ENCODE data around the gene PRMT3. TPM values are rescaled to one million over a fixed set of nuclear protein-coding genes. Genes with fewer than 3 reads are reported as not detected.

PRMT3 gene
- total RNA-seq, 1 donor from 2014 or later = 17.7 TPM

DNA sequence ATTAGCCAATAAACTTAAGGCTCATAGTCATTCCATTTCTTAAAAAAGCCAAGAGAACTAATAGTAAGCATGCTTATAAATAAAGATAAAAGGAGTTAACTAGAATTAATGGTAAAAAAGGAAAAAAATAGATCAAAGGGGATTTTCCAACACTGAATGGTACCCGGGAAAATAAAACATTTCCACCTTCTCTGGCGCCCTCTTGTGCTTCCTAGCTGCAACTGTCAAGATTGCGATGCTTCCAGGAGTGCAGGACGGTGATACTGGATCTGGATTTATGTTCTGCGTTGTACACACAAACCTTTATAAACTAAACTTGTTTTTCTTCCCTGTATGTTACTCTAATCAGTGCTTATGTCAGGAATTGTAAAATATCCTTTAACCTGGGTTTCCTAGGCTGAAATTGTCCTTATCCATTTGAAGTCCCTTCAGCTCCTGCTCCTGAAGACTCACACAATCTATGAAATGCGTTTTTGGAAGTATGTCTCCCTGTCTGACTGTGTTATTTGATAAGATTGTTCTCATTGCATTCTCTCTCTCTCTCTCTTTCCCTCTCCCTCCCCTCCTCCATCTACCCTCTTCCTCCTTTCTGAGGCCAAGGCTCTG, 33.6 kb upstream of the PRMT3 start:
- Histone ChIP-seq H3K4me3 (no peak overlapping the region), H3K27ac (no peak overlapping the region), H3K36me3 (no peaks in the 10 kb centered on the region), H3K9me3 (no peaks in the 10 kb centered on the region), H3K4me1 (no peaks in the 10 kb centered on the region), H3K27me3 (no peaks in the 10 kb centered on the region)
- no peak for TF ChIP-seq POLR2A (IDR thresholded peaks at IDR 0.05)
- TF ChIP-seq, protein P1, sequence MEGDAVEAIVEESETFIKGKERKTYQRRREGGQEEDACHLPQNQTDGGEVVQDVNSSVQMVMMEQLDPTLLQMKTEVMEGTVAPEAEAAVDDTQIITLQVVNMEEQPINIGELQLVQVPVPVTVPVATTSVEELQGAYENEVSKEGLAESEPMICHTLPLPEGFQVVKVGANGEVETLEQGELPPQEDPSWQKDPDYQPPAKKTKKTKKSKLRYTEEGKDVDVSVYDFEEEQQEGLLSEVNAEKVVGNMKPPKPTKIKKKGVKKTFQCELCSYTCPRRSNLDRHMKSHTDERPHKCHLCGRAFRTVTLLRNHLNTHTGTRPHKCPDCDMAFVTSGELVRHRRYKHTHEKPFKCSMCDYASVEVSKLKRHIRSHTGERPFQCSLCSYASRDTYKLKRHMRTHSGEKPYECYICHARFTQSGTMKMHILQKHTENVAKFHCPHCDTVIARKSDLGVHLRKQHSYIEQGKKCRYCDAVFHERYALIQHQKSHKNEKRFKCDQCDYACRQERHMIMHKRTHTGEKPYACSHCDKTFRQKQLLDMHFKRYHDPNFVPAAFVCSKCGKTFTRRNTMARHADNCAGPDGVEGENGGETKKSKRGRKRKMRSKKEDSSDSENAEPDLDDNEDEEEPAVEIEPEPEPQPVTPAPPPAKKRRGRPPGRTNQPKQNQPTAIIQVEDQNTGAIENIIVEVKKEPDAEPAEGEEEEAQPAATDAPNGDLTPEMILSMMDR (IDR thresholded peaks at IDR 0.05) = peak in 2 of 3 experiments; percentile 45 to 55
- no peak for DNase-seq (ENCODE audit: extremely low spot score in 2 of 2)
- intact Hi-C loops (cut with DNase I) = no loop called here

DNA sequence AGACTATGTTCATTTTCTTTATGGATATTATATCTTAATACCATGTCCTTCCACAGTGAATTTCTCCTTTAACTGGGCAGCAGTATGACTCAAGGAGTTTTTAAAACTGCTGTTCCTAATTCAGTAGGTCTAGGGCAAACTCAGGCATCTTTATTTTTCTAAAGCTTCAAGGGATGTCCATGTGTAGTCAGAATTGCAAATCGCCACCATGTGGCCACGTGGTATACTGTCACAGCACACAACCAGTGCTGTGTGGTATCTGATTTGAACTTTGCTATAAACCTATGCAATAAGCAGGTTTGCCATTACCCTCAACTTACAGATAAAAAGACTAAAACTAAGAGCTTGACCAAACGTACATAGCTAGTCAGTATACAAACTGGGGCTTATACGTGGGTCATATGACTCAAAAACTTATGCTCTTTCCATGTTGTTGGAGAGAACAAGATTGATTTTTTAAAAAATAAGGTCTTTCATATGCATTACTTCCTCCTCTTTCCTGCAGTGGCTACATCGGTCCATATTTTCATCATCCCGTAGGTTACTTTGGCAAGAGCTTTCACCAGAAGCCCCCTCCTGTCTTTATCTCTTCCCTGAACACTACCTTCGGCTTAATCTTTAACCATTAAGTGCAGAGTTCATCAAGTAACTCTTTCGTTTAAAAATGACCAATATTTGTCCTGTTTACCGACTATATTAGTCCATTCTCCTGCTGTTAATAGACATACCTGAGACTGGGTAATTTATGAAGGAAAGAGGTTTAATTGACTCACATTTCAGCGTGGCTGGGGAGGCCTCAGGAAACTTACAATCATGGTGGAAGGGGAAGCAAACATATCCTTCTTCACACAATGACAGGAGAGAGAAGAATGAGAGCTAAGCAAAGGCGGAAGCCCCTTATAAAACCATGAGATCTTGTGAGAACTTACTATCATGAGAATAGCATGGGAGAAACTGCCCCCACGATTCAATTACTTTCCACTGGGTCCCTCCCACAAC, 32.0 kb upstream of the PRMT3 start:
- intact Hi-C loops (cut with DNase I) = no loop called here
- TF ChIP-seq POLR2AphosphoS5 (IDR thresholded peaks at IDR 0.05; ENCODE audit: insufficient read depth in 1 of 2, low read depth in 1 of 2) = no peak
- TF ChIP-seq POLR2A (IDR thresholded peaks at IDR 0.05) = no peak
- TF ChIP-seq, protein P1 (IDR thresholded peaks at IDR 0.05) = peak in 2 of 3 experiments; percentile 13 to 17
- Histone ChIP-seq H3K4me3 (no peak overlapping the region), H3K27ac (no peak overlapping the region), H3K4me1 (no peaks in the 10 kb centered on the region), H3K9me3 (no peaks in the 10 kb centered on the region), H3K27me3 (no peaks in the 10 kb centered on the region), H3K36me3 (no peaks in the 10 kb centered on the region)
- DNase-seq (ENCODE audit: extremely low spot score in 2 of 2) = no peak

DNA sequence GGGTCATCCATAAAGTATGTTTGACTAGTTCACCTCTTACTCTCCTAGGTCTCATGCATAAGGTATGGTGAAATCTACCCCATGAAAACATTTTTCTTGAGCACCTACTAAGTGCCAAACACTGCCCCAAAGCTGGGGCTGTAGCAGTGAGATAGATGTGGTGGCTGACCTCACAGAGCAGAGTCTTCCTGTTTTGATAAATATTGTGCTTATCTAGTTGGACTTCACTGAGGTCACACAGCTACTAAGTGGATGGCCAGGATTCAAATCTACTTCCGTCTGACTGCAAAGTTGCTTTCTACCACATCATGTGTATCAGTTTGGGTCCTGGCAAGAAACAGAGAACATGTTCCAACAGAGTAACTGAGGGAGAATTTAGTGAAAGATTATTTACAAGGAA, 30.4 kb upstream of the PRMT3 start:
- H3K4me3 ChIP-seq = no peak overlapping the region
- no peak for DNase-seq (ENCODE audit: extremely low spot score in 2 of 2)
- no peaks in the 10 kb centered on the region for H3K9me3 ChIP-seq
- H3K4me1 ChIP-seq = no peaks in the 10 kb centered on the region
- TF ChIP-seq POLR2A (IDR thresholded peaks at IDR 0.05) = no peak
- TF ChIP-seq, protein P1 (IDR thresholded peaks at IDR 0.05) = no peak
- no peak for TF ChIP-seq POLR2AphosphoS5 (IDR thresholded peaks at IDR 0.05; ENCODE audit: insufficient read depth in 1 of 2, low read depth in 1 of 2)
- intact Hi-C loops (cut with DNase I) = no loop called here
- H3K27ac ChIP-seq = no peak overlapping the region
- H3K36me3 ChIP-seq = no peaks in the 10 kb centered on the region
- no peaks in the 10 kb centered on the region for H3K27me3 ChIP-seq

DNA sequence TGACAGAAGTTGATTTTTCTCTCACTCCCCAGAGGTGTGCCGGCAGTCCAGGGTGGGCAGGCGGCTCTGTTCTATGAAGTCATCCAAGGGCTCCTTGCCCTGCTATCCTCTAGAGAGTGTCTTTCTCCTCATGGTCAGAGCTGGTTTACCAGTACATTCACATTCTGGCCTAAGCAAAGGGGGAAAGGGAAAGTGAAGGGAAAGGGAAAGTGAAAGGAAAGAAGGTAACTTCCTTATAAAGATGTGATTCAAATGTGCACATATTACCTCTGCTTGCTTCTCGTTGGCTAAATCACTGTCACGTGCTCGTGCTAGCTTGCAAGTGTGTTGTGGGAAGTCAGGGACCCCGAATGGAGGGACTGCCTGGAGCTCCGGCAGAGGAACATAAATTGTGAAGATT, 26.9 kb upstream of the PRMT3 start:
- Histone ChIP-seq H3K27ac (no peak overlapping the region), H3K4me3 (no peak overlapping the region), H3K36me3 (no peaks in the 10 kb centered on the region), H3K4me1 (peaks cover 16% of the 10 kb centered on the region), H3K9me3 (no peaks in the 10 kb centered on the region), H3K27me3 (no peaks in the 10 kb centered on the region)
- TF ChIP-seq POLR2A (IDR thresholded peaks at IDR 0.05) (no peak), POLR2AphosphoS5 (IDR thresholded peaks at IDR 0.05; ENCODE audit: insufficient read depth in 1 of 2, low read depth in 1 of 2) (no peak)
- TF ChIP-seq, protein P1 (IDR thresholded peaks at IDR 0.05) = no peak
- intact Hi-C loops (cut with DNase I) = no loop called here
- no peak for DNase-seq (ENCODE audit: extremely low spot score in 2 of 2)

DNA sequence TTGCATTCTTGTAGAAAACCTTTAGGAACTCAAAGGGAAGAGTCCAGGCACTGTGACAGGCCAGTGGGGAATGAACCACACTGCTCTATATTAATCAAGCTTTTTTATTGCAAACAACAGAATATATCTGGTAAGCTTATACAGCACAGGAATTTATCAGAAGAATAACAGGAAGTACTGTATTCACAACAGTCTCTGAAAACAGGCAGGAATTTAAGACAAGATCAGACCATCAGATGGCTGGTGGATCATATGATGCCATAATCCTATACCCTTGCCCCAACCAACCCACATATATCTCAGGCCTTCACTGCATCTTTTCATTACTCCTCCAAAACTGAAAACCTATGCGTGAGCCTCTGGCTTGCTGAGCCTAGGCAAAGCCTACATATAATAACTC, 25.0 kb upstream of the PRMT3 start:
- DNase-seq (ENCODE audit: extremely low spot score in 2 of 2) = no peak
- Histone ChIP-seq H3K36me3 (no peaks in the 10 kb centered on the region), H3K27ac (no peak overlapping the region), H3K27me3 (no peaks in the 10 kb centered on the region), H3K4me3 (no peak overlapping the region), H3K4me1 (peaks cover 31% of the 10 kb centered on the region), H3K9me3 (no peaks in the 10 kb centered on the region)
- intact Hi-C loops (cut with DNase I) = no loop called here
- TF ChIP-seq POLR2A (IDR thresholded peaks at IDR 0.05) = no peak
- TF ChIP-seq POLR2AphosphoS5 (IDR thresholded peaks at IDR 0.05; ENCODE audit: insufficient read depth in 1 of 2, low read depth in 1 of 2) = no peak
- TF ChIP-seq, protein P1 (IDR thresholded peaks at IDR 0.05) = no peak
